ACHN (cell line): Measurements from ENCODE around the gene NBPF1.
"Not testable (repeated sequence)": the region's sequence is repeated elsewhere in the genome, so short reads cannot be mapped to it uniquely, and the experiment has no call there.

ENCODE experiments used
- DNase-seq: peaks from one replicate; pipeline ENCODE4 v3.0.0-alpha.2; 2015
- in situ Hi-C: cut with HindIII; loops from 2 replicates; pipeline ENCODE4 v1.10.0; 2017; ENCODE audit warnings: low sequenced_read_pairs, low pct_ligation_motif_present, low pct_unique_long_range_greater_than_20kb

Gene NBPF1

GRCh38 chr1:16532235-16532991, 81.0 kb downstream of the NBPF1 start:
- DNase-seq, in situ Hi-C loops: not testable (repeated sequence)

DNA sequence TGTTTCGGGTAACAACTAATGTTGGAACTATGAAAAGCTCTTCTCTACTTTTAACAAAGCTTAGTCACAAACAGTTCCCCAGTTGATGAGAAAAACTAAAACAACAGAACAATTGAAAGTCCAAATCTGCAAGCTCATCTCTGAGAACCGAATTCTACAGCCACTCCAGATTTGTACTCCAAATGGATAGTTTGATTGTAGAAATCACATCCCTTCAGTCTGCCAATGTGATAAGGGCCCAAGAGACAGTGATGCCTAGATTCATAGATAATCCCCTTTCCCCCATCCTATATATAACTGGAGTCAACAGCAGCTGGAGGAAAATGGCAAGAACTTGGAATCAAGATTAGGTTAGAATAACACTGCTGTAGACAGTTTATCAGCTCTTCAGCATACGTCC, 85.0 kb downstream of the NBPF1 start:
- in situ Hi-C loops, DNase-seq: not testable (repeated sequence)

- in situ Hi-C loops, DNase-seq: not testable (repeated sequence)
These were observed 87.6 kb downstream of the NBPF1 start for GRCh38 chr1:16525769-16526168.

GRCh38 chr1:16521679-16522078, 91.7 kb downstream of the NBPF1 start:
- DNase-seq, in situ Hi-C loops: not testable (repeated sequence)

- in situ Hi-C loops: no loop called here
- DNase-seq: no peak
These were observed 92.1 kb downstream of the NBPF1 start for GRCh38 chr1:16521288-16521583.

DNA sequence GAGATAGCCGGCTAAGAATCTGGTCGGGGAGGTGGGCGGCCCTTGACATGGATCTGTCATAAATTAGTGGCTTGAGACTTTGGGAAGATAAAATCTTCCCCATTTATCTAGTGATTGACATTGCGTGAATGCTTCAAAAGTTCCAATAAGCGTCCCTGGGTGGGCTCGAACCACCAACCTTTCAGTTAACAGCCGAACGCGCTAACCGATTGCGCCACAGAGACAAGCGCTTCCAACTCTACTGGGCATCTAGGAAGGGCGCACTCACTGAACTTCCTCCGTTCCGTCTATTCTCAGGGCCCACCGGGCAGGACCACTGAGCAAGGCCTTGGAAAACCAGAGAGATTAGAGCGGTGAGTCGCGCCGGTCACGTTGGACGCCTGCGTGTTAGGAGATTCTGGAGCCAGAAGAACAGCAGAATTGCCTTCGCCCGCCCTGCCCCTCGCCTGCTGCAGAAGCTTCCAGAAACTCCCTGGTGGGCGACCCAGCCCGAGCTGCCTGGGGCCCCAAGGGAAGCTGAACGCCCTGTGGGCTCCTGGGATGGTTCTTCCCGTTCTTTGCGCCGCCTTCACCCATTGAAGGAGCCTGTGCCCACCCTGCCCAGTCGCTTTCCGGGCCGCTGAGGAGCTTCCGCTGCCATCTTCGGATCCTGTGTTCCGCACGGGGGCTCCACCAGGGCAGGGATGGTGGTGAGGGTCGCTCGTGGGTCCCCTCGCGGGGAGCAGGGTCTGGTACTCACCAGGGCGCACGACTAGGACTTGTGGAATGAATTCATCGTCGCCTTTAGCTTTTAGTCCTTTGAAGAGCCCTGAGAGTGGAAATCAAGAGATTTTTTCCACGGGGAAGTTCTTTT, 92.7 kb downstream of the NBPF1 start:
- in situ Hi-C loops, DNase-seq: not testable (repeated sequence)

- in situ Hi-C loops, DNase-seq: not testable (repeated sequence)
These were observed 94.0 kb downstream of the NBPF1 start for GRCh38 chr1:16519255-16519951.

DNA sequence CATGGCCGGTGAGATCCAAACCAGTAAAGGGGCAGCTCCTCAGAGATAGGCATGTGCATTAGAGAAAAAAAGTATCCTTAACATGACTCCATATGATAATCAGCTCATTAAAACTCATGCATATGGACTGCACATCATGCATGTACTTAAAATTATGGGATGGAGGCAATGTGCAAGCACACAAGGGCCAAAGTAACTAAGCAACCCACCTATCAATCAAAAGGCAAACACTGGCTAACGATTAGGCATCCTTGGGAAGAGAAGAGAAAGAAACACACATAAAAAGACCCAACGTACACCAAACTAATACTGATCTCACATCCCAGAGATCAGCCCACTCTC, 94.5 kb downstream of the NBPF1 start:
- DNase-seq, in situ Hi-C loops: not testable (repeated sequence)

DNA sequence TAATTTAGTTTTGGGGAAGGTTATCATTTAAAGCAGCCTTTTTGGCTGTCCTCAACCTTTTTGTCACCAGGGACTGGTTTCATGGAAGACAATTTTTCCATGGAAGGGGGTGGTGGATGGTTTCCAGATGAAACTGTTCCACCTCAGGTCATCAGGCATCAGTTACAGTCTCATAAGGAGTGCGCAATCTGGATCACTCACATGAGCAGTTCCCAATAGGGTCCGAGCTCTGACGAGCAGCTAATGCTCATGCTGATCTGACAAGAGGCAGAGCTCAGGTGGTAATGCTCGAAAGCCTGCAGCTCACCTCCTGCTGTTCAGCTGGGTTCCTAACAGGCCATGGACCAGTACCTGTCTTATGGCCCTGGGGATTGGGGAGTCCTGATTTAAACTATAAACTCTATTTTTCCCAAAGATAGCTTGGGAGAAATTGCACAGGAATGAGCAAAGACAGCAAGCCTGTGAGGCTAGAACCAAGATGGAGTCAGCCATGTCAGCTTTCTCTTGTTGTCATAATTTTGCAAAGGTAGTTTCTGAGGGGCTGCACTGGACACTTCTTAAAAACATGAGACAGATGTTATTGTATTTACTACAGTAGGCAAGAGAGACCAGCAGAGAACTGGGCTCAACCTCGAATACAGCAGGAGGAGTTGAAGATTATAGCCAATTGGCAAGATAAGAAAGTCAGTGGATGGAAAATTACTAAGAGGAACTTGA, 96.5 kb downstream of the NBPF1 start:
- DNase-seq, in situ Hi-C loops: not testable (repeated sequence)

- peak; percentile 43 for DNase-seq
- in situ Hi-C loops: not testable (repeated sequence)
These were observed 99.0 kb downstream of the NBPF1 start, which contains the start of gene RNU1-1 for GRCh38 chr1:16514107-16515055. TSS of gene RNU1-1 (minus strand) at chr1:16514285.

- peak; percentile 86 for DNase-seq
- in situ Hi-C loops: not testable (repeated sequence)
These were observed 99.8 kb downstream of the NBPF1 start for GRCh38 chr1:16513412-16514106.

- DNase-seq, in situ Hi-C loops: not testable (repeated sequence)
These were observed 100.5 kb downstream of the NBPF1 start for GRCh38 chr1:16512624-16513411.
